WTC11 (cell line): Measurements from ENCODE around the gene TTC28. TPM values are rescaled to one million over a fixed set of nuclear protein-coding genes. Genes with fewer than 3 reads are reported as not detected.
A peak's percentile ranks its signal among the peaks of the same experiment; 100 is the strongest.

Source experiments
- ATAC-seq: fragments of 200-7000 bp; cut with Tn5 transposase; 2 replicates; pipeline ENCODE4 v1.10.0; 2021; ENCODE audit warnings: mild to moderate bottlenecking, moderate library complexity
- CTCF ChIA-PET: fragments of 300-600 bp; sonication (Branson Sonifier 250); formaldehyde crosslinking; loops from one replicate; lab custom pipeline; 2021; ENCODE audit warnings: antibody characterized with exemption; lab: Charles Lee
- POLR2A ChIA-PET: fragments of 350-600 bp; sonication (Branson Sonifier 250); formaldehyde crosslinking; loops from one replicate; lab custom pipeline; 2021; ENCODE audit warnings: antibody characterized with exemption; lab: Charles Lee
- DNase-seq: peaks from one replicate; pipeline ENCODE4 v3.0.0; 2021; ENCODE audit warnings: low spot score
- H3K27ac Mint-ChIP-seq: 2 replicates; pipeline ENCODE4 v1.8.0; 2021; ENCODE audit warnings: mixed read lengths
- H3K27me3 Mint-ChIP-seq: 2 replicates; pipeline ENCODE4 v1.8.0; 2021; ENCODE audit warnings: low read depth, mild to moderate bottlenecking, moderate library complexity, mixed read lengths
- H3K36me3 Mint-ChIP-seq: 2 replicates; pipeline ENCODE4 v1.8.0; 2021; ENCODE audit warnings: mixed read lengths
- H3K4me1 Mint-ChIP-seq: 2 replicates; pipeline ENCODE4 v1.8.0; 2022; ENCODE audit warnings: mixed read lengths
- H3K4me3 Mint-ChIP-seq: 2 replicates; pipeline ENCODE4 v1.8.0; 2021; ENCODE audit warnings: mild to moderate bottlenecking, moderate library complexity, mixed read lengths
- H3K9me3 Mint-ChIP-seq: 2 replicates; pipeline ENCODE4 v1.8.0; 2021; ENCODE audit warnings: mixed read lengths
- CREB1 ChIP-seq: sonication (generic); formaldehyde crosslinking; IDR thresholded peaks from 2 replicates; pipeline ENCODE4 v1.8.0; 2023; ENCODE audit warnings: mild to moderate bottlenecking, missing genetic modification reagents
- ESRRA ChIP-seq: sonication (generic); formaldehyde crosslinking; IDR thresholded peaks from 2 replicates; pipeline ENCODE4 v1.8.1; 2022; ENCODE audit warnings: mild to moderate bottlenecking, missing genetic modification reagents, borderline replicate concordance
- ETV6 ChIP-seq: sonication (generic); formaldehyde crosslinking; IDR thresholded peaks from 2 replicates; pipeline ENCODE4 v1.8.1; 2022; ENCODE audit warnings: mild to moderate bottlenecking, missing genetic modification reagents
- FOXJ3 ChIP-seq: sonication (generic); formaldehyde crosslinking; IDR thresholded peaks from 2 replicates; pipeline ENCODE4 v1.9.0; 2021; ENCODE audit warnings: missing genetic modification reagents, mild to moderate bottlenecking, borderline replicate concordance
- FOXK1 ChIP-seq: sonication (generic); formaldehyde crosslinking; IDR thresholded peaks from 2 replicates; pipeline ENCODE4 v1.8.0; 2022; ENCODE audit warnings: mild to moderate bottlenecking, moderate library complexity, missing genetic modification reagents
- FOXP1 ChIP-seq: sonication (generic); formaldehyde crosslinking; IDR thresholded peaks from 2 replicates; pipeline ENCODE4 v1.8.0; 2022; ENCODE audit warnings: missing genetic modification reagents, mild to moderate bottlenecking, moderate library complexity, borderline replicate concordance
- GRHL2 ChIP-seq: fragments of 250-450 bp; sonication (Bioruptor Pico); IDR thresholded peaks from 2 replicates; pipeline ENCODE4 v1.8.0; 2022; ENCODE audit warnings: mild to moderate bottlenecking, moderate library complexity; ENCODE audit not compliant: insufficient replicate concordance, severe bottlenecking
- KAT7 ChIP-seq: sonication (generic); formaldehyde crosslinking; IDR thresholded peaks from 2 replicates; pipeline ENCODE4 v1.8.1; 2023; ENCODE audit warnings: missing genetic modification reagents, mild to moderate bottlenecking, borderline replicate concordance
- MXD4 ChIP-seq: fragments of 250-450 bp; sonication (Bioruptor Pico); IDR thresholded peaks from 2 replicates; pipeline ENCODE4 v1.8.0; 2021; ENCODE audit warnings: mild to moderate bottlenecking, moderate library complexity, borderline replicate concordance
- PREB ChIP-seq: sonication (generic); formaldehyde crosslinking; IDR thresholded peaks from 2 replicates; pipeline ENCODE4 v1.8.1; 2022; ENCODE audit warnings: mild to moderate bottlenecking, missing genetic modification reagents, moderate library complexity, borderline replicate concordance
- SMAD4 ChIP-seq: sonication (generic); formaldehyde crosslinking; IDR thresholded peaks from 2 replicates; pipeline ENCODE4 v1.8.0; 2022; ENCODE audit warnings: mild to moderate bottlenecking, missing genetic modification reagents
- SP1 ChIP-seq: sonication (generic); formaldehyde crosslinking; conservative IDR thresholded peaks from 2 replicates; pipeline ENCODE4 v1.8.1; 2022; ENCODE audit warnings: missing genetic modification reagents
- TCF7 ChIP-seq: sonication (generic); formaldehyde crosslinking; IDR thresholded peaks from 2 replicates; pipeline ENCODE4 v1.8.0; 2022; ENCODE audit warnings: mild to moderate bottlenecking, low read depth, missing genetic modification reagents, moderate library complexity
- TEAD1 ChIP-seq: sonication (generic); formaldehyde crosslinking; IDR thresholded peaks from 2 replicates; pipeline ENCODE4 v1.8.0; 2022; ENCODE audit warnings: mild to moderate bottlenecking, missing genetic modification reagents
- TEAD4 ChIP-seq: sonication (generic); formaldehyde crosslinking; IDR thresholded peaks from 2 replicates; pipeline ENCODE4 v1.8.0; 2022; ENCODE audit warnings: mild to moderate bottlenecking, missing genetic modification reagents
- ZNF138 ChIP-seq: sonication (generic); formaldehyde crosslinking; conservative IDR thresholded peaks from 2 replicates; pipeline ENCODE4 v1.8.1; 2022; ENCODE audit warnings: mild to moderate bottlenecking, moderate library complexity, missing genetic modification reagents
- ZNF232 ChIP-seq: sonication (generic); formaldehyde crosslinking; IDR thresholded peaks from 2 replicates; pipeline ENCODE4 v1.8.0; 2022; ENCODE audit warnings: mild to moderate bottlenecking, missing genetic modification reagents
- ZNF263 ChIP-seq: sonication (generic); formaldehyde crosslinking; IDR thresholded peaks from 2 replicates; pipeline ENCODE4 v1.8.1; 2022; ENCODE audit warnings: low read depth, mild to moderate bottlenecking, moderate library complexity, missing genetic modification reagents
- ZNF281 ChIP-seq: sonication (generic); formaldehyde crosslinking; IDR thresholded peaks from 2 replicates; pipeline ENCODE4 v1.8.0; 2023; ENCODE audit warnings: mild to moderate bottlenecking, missing genetic modification reagents
- ZNF317 ChIP-seq: sonication (generic); formaldehyde crosslinking; IDR thresholded peaks from 2 replicates; pipeline ENCODE4 v1.8.1; 2023; ENCODE audit warnings: low read depth, mild to moderate bottlenecking, moderate library complexity, missing genetic modification reagents, borderline replicate concordance
- ZNF396 ChIP-seq: fragments of 250-450 bp; sonication (Bioruptor Pico); IDR thresholded peaks from 2 replicates; pipeline ENCODE4 v1.8.0; 2021; ENCODE audit warnings: mild to moderate bottlenecking, moderate library complexity, borderline replicate concordance
- total RNA-seq: library from RNA; stranded (reverse); gene quantifications from 3 replicates; pipeline ENCODE4 v1.2.3, GENCODE V29; 2021
- TF ChIP-seq, protein P1 (sequence below): sonication (generic); formaldehyde crosslinking; IDR thresholded peaks from 2 replicates; pipeline ENCODE4 v1.8.0; 2022; ENCODE audit warnings: missing genetic modification reagents
- TF ChIP-seq, protein P2 (sequence below): fragments of 200-600 bp; IDR thresholded peaks from 2 replicates; pipeline ENCODE4 v1.8.0; 2022; ENCODE audit warnings: antibody characterized with exemption
- TF ChIP-seq, protein P3 (sequence below): sonication (generic); formaldehyde crosslinking; IDR thresholded peaks from 2 replicates; pipeline ENCODE4 v1.8.0; 2022; ENCODE audit warnings: mild to moderate bottlenecking, missing genetic modification reagents
- TF ChIP-seq, protein P4 (sequence below): sonication (generic); formaldehyde crosslinking; IDR thresholded peaks from 2 replicates; pipeline ENCODE4 v1.8.1; 2022; ENCODE audit warnings: low read depth, mild to moderate bottlenecking, moderate library complexity, missing genetic modification reagents, borderline replicate concordance
- TF ChIP-seq, protein P5 (sequence below): fragments of 250-450 bp; sonication (Bioruptor Pico); IDR thresholded peaks from 2 replicates; pipeline ENCODE4 v1.8.0; 2021; ENCODE audit warnings: mild to moderate bottlenecking

Gene TTC28
- total RNA-seq, 1 experiment from 2014 or later: 13.0 TPM

- TF ChIP-seq, protein P1, sequence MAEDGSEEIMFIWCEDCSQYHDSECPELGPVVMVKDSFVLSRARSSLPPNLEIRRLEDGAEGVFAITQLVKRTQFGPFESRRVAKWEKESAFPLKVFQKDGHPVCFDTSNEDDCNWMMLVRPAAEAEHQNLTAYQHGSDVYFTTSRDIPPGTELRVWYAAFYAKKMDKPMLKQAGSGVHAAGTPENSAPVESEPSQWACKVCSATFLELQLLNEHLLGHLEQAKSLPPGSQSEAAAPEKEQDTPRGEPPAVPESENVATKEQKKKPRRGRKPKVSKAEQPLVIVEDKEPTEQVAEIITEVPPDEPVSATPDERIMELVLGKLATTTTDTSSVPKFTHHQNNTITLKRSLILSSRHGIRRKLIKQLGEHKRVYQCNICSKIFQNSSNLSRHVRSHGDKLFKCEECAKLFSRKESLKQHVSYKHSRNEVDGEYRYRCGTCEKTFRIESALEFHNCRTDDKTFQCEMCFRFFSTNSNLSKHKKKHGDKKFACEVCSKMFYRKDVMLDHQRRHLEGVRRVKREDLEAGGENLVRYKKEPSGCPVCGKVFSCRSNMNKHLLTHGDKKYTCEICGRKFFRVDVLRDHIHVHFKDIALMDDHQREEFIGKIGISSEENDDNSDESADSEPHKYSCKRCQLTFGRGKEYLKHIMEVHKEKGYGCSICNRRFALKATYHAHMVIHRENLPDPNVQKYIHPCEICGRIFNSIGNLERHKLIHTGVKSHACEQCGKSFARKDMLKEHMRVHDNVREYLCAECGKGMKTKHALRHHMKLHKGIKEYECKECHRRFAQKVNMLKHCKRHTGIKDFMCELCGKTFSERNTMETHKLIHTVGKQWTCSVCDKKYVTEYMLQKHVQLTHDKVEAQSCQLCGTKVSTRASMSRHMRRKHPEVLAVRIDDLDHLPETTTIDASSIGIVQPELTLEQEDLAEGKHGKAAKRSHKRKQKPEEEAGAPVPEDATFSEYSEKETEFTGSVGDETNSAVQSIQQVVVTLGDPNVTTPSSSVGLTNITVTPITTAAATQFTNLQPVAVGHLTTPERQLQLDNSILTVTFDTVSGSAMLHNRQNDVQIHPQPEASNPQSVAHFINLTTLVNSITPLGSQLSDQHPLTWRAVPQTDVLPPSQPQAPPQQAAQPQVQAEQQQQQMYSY: no peak
- TF ChIP-seq, protein P2, sequence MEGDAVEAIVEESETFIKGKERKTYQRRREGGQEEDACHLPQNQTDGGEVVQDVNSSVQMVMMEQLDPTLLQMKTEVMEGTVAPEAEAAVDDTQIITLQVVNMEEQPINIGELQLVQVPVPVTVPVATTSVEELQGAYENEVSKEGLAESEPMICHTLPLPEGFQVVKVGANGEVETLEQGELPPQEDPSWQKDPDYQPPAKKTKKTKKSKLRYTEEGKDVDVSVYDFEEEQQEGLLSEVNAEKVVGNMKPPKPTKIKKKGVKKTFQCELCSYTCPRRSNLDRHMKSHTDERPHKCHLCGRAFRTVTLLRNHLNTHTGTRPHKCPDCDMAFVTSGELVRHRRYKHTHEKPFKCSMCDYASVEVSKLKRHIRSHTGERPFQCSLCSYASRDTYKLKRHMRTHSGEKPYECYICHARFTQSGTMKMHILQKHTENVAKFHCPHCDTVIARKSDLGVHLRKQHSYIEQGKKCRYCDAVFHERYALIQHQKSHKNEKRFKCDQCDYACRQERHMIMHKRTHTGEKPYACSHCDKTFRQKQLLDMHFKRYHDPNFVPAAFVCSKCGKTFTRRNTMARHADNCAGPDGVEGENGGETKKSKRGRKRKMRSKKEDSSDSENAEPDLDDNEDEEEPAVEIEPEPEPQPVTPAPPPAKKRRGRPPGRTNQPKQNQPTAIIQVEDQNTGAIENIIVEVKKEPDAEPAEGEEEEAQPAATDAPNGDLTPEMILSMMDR: peak; percentile 41; the same call in 1 of the 2 replicates
- no peak for TF ChIP-seq CREB1
- TF ChIP-seq ZNF281: peak; percentile 68; the same call in 1 of the 2 replicates
- TF ChIP-seq SMAD4 (CRISPR knock-in tag): no peak
- 0 out of 2 replicates have a peak, but pooled peaks have one; percentile 19 for TF ChIP-seq SP1 (CRISPR knock-in tag)
- TF ChIP-seq, protein P3, sequence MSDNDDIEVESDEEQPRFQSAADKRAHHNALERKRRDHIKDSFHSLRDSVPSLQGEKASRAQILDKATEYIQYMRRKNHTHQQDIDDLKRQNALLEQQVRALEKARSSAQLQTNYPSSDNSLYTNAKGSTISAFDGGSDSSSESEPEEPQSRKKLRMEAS (CRISPR knock-in tag): no peak; the same call in 1 of the 2 replicates
- TF ChIP-seq GRHL2: no peak
- TF ChIP-seq, protein P4, sequence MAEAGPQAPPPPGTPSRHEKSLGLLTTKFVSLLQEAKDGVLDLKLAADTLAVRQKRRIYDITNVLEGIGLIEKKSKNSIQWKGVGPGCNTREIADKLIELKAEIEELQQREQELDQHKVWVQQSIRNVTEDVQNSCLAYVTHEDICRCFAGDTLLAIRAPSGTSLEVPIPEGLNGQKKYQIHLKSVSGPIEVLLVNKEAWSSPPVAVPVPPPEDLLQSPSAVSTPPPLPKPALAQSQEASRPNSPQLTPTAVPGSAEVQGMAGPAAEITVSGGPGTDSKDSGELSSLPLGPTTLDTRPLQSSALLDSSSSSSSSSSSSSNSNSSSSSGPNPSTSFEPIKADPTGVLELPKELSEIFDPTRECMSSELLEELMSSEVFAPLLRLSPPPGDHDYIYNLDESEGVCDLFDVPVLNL: no peak
- TF ChIP-seq ZNF317 (CRISPR knock-in tag): no peak
- TF ChIP-seq FOXP1: peak; percentile 54; the same call in 1 of the 2 replicates
- 0 out of 2 replicates have a peak, but pooled peaks have one; percentile 36 for TF ChIP-seq FOXK1
Observed at GRCh38 chr22:28442264-28442710, 237.4 kb downstream of the TTC28 start (continued).

DNA sequence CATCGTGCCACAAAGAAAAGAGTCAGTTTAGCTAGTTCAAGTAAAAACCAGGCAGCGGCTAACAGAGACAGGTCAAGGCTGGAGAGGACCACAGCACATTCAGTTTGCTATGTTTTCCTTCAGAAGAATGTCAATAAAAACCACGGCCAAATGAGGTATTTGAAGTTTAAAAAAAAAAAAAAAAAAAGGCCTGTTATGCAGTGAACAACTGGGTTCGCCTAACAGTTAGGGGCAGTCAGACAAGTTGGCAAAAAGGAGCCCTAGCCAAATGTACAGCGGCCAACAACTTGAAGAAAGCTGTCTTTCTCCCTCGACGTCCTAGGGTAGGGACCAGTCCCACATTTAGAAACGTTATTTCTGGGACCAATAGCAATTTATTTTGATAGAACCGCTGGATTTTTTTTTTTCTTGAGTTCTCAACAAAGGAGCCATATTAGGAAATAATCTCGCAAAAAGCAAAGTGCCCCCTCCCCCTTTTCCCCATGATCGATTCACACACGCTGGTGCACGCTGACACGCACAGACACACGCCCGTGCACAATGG lies 237.8 kb downstream of the TTC28 start:
- ATAC-seq (no peak), DNase-seq (no peak)
- no peak overlapping the region for H3K27ac Mint-ChIP-seq
- no peaks in the 10 kb centered on the region for H3K27me3 Mint-ChIP-seq
- H3K9me3 Mint-ChIP-seq: no peaks in the 10 kb centered on the region
- H3K36me3 Mint-ChIP-seq: no peaks in the 10 kb centered on the region
- CTCF ChIA-PET: interaction anchor here (0.7 to 2.6 kb wide), 10 partner anchors 11 to 712 kb away, joined by 3 to 38 read pairs (median 4); no protein-coding TSS in a partner anchor
- peaks cover 7% of the 10 kb centered on the region for H3K4me1 Mint-ChIP-seq
- POLR2A ChIA-PET: no interaction called here
- peak overlapping the region; percentile 96 for H3K4me3 Mint-ChIP-seq
- no peak for TF ChIP-seq TEAD4 (CRISPR knock-in tag)
- TF ChIP-seq ESRRA: no peak
- TF ChIP-seq PREB (CRISPR knock-in tag): no peak
- no peak for TF ChIP-seq ZNF263 (CRISPR knock-in tag)
- TF ChIP-seq, protein P5, sequence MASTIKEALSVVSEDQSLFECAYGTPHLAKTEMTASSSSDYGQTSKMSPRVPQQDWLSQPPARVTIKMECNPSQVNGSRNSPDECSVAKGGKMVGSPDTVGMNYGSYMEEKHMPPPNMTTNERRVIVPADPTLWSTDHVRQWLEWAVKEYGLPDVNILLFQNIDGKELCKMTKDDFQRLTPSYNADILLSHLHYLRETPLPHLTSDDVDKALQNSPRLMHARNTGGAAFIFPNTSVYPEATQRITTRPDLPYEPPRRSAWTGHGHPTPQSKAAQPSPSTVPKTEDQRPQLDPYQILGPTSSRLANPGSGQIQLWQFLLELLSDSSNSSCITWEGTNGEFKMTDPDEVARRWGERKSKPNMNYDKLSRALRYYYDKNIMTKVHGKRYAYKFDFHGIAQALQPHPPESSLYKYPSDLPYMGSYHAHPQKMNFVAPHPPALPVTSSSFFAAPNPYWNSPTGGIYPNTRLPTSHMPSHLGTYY (CRISPR knock-in tag): no peak
- TF ChIP-seq ZNF232: no peak
- TF ChIP-seq ETV6 (CRISPR knock-in tag): no peak
- no peak for TF ChIP-seq KAT7
- TF ChIP-seq ZNF396: no peak
- no peak for TF ChIP-seq TCF7 (CRISPR knock-in tag)
- TF ChIP-seq TEAD1 (CRISPR knock-in tag): no peak
- no peak for TF ChIP-seq MXD4 (CRISPR knock-in tag)
- no peak for TF ChIP-seq ZNF138 (CRISPR knock-in tag)
- no peak for TF ChIP-seq FOXJ3 (CRISPR knock-in tag)
